ENCODE measurements around the gene NACC1.

Gene NACC1

GRCh38 chr19:13100031-13100588 is 18.0 kb upstream of the NACC1 start:
- no peak for TF ChIP-seq CTCF (IDR thresholded peaks at IDR 0.05; ENCODE audit: insufficient read depth, low read depth, low read length, missing control alignments)
- peak; percentile 92 for DNase-seq (ENCODE audit: low read depth)
- H3K4me3 ChIP-seq (ENCODE audit: low read depth, low read length), result peak overlapping the region; percentile 18; the same call in 1 of the 2 replicates

- DNase-seq (ENCODE audit: low read depth), result no peak
- peak; percentile 32 for TF ChIP-seq CTCF (IDR thresholded peaks at IDR 0.05; ENCODE audit: insufficient read depth, low read depth, low read length, missing control alignments)
- H3K4me3 ChIP-seq (ENCODE audit: low read depth, low read length), result no peak overlapping the region
Measured at GRCh38 chr19:13100841-13101589, 17.0 kb upstream of the NACC1 start.

GRCh38 chr19:13101590-13102415 is 16.3 kb upstream of the NACC1 start:
- peak overlapping the region; percentile 53 for H3K4me3 ChIP-seq (ENCODE audit: low read depth, low read length)
- DNase-seq (ENCODE audit: low read depth), result no peak

GRCh38 chr19:13102416-13102665 is 15.7 kb upstream of the NACC1 start:
- TF ChIP-seq CTCF (IDR thresholded peaks at IDR 0.05; ENCODE audit: insufficient read depth, low read depth, low read length, missing control alignments), result no peak
- peak overlapping the region; percentile 53 for H3K4me3 ChIP-seq (ENCODE audit: low read depth, low read length)
- no peak for DNase-seq (ENCODE audit: low read depth)

More at GRCh38 chr19:13101590-13102415, 16.3 kb upstream of the NACC1 start:
- no peak for TF ChIP-seq CTCF (IDR thresholded peaks at IDR 0.05; ENCODE audit: insufficient read depth, low read depth, low read length, missing control alignments)

GRCh38 chr19:13102666-13103580 is 15.1 kb upstream of the NACC1 start, which contains the start of gene LYL1:
TSS of gene LYL1 (minus strand) at chr19:13102858. CDS start at chr19:13101171, 1,687 bp downstream.
- H3K4me3 ChIP-seq (ENCODE audit: low read depth, low read length), result peak within 1 kb of the TSS; percentile 53
- TF ChIP-seq CTCF (IDR thresholded peaks at IDR 0.05; ENCODE audit: insufficient read depth, low read depth, low read length, missing control alignments), result no peak
- DNase-seq (ENCODE audit: low read depth), result peak; percentile 80
